ENCODE results near the gene GNG10.

- TF ChIP-seq CTCF (conservative IDR thresholded peaks at IDR 0.05 in 1 of 2, IDR thresholded peaks at IDR 0.05 in 1 of 2; ENCODE audit: low read depth in 1 of 2, low read length in 2 of 2) = no peak
- TF ChIP-seq EZH2 (IDR thresholded peaks at IDR 0.05; ENCODE audit: low read length, missing control alignments) = no peak
These were observed 22.0 kb downstream of the GNG10 start for GRCh38 chr9:111683392-111683791.
